IPS-18c (cell line): ENCODE results near the gene TSC22D2.
"Not testable (repeated sequence)": the region's sequence is repeated elsewhere in the genome, so short reads cannot be mapped to it uniquely, and the experiment has no call there.

Experiments
- H3K4me3 ChIP-seq: 2 replicates; pipeline ENCODE4 v1.7.0; 2013; ENCODE audit warnings: low read depth, mild to moderate bottlenecking, low read length, moderate library complexity; ENCODE audit not compliant: insufficient read depth
- H3K9me3 ChIP-seq: one replicate; pipeline ENCODE4 v1.6.1; 2013; ENCODE audit warnings: mild to moderate bottlenecking, low read length, moderate library complexity; ENCODE audit not compliant: control insufficient read depth, insufficient read depth

TSC22D2 gene

GRCh38 chr3:150490277-150490986 is 82.3 kb downstream of the TSC22D2 start:
- Histone ChIP-seq H3K4me3 (no peak overlapping the region), H3K9me3 (no peaks in the 10 kb centered on the region)

GRCh38 chr3:150494411-150494977 is 86.4 kb downstream of the TSC22D2 start:
- Histone ChIP-seq H3K4me3 (no peak overlapping the region), H3K9me3 (no peaks in the 10 kb centered on the region)

GRCh38 chr3:150495149-150495548 is 87.1 kb downstream of the TSC22D2 start:
- no peak overlapping the region for H3K4me3 ChIP-seq
- peaks cover 2% of the 10 kb centered on the region for H3K9me3 ChIP-seq

- Histone ChIP-seq H3K9me3 (peaks cover 6% of the 10 kb centered on the region), H3K4me3 (no peak overlapping the region)
Measured at GRCh38 chr3:150495563-150496168, 87.6 kb downstream of the TSC22D2 start.

- H3K9me3 ChIP-seq: peaks cover 8% of the 10 kb centered on the region
- H3K4me3 ChIP-seq: no peak overlapping the region
Measured at GRCh38 chr3:150497956-150498355, 89.9 kb downstream of the TSC22D2 start.

GRCh38 chr3:150500960-150501359 is 92.9 kb downstream of the TSC22D2 start:
- H3K4me3 ChIP-seq, H3K9me3 ChIP-seq: not testable (repeated sequence)

GRCh38 chr3:150503402-150504099 is 95.5 kb downstream of the TSC22D2 start:
- Histone ChIP-seq H3K4me3 (no peak overlapping the region), H3K9me3 (peaks cover 8% of the 10 kb centered on the region)

- Histone ChIP-seq H3K9me3 (peaks cover 8% of the 10 kb centered on the region), H3K4me3 (no peak overlapping the region)
Measured at GRCh38 chr3:150504483-150504882, 96.4 kb downstream of the TSC22D2 start.

GRCh38 chr3:150508401-150508800 is 100.3 kb downstream of the TSC22D2 start:
- Histone ChIP-seq H3K9me3 (no peaks in the 10 kb centered on the region), H3K4me3 (no peak overlapping the region)

GRCh38 chr3:150509780-150510179 is 101.7 kb downstream of the TSC22D2 start:
- no peak overlapping the region for H3K4me3 ChIP-seq
- H3K9me3 ChIP-seq: no peaks in the 10 kb centered on the region

- H3K4me3 ChIP-seq: no peak overlapping the region
- no peaks in the 10 kb centered on the region for H3K9me3 ChIP-seq
Measured at GRCh38 chr3:150511122-150511821, 103.2 kb downstream of the TSC22D2 start.

GRCh38 chr3:150515210-150515609 is 107.1 kb downstream of the TSC22D2 start:
- Histone ChIP-seq H3K9me3 (no peaks in the 10 kb centered on the region), H3K4me3 (no peak overlapping the region)
